ENCODE measurements around the gene INPP4A. TPM values are rescaled to one million over a fixed set of nuclear protein-coding genes. Genes with fewer than 3 reads are reported as not detected.
A peak's percentile ranks its signal among the peaks of the same experiment; 100 is the strongest.

Gene INPP4A
- total and polyA plus RNA-seq, 2 of the 13 experiments (the other 11 are each of a cell fraction or from before 2014, with no cell fraction given) = 10.1 to 10.9 TPM

GRCh38 chr2:98412751-98413458 is 31.8 kb upstream of the INPP4A start (continued):
- peak; percentile 26; the same call in 1 of the 2 replicates for TF ChIP-seq KAT8 (CRISPR knock-in tag; IDR thresholded peaks at IDR 0.05)
- TF ChIP-seq ZMYM3 (CRISPR knock-in tag; IDR thresholded peaks at IDR 0.05) = no peak
- peak; percentile 79 for TF ChIP-seq SMC3 (IDR thresholded peaks at IDR 0.05; ENCODE audit: low read length)
- no peak for TF ChIP-seq CREB1 (IDR thresholded peaks at IDR 0.05)
- 0 out of 2 replicates have a peak, but pooled peaks have one; percentile 29 for TF ChIP-seq CREB1 (CRISPR knock-in tag; IDR thresholded peaks at IDR 0.05)
- TF ChIP-seq HES4 (CRISPR knock-in tag; IDR thresholded peaks at IDR 0.05; ENCODE audit: borderline replicate concordance) = no peak
- peak; percentile 95 to 96 for TF ChIP-seq NR2F1 (CRISPR knock-in tag; IDR thresholded peaks at IDR 0.05)
- peak; percentile 39 for TF ChIP-seq XRCC5 (optimal IDR thresholded peaks at IDR 0.05; ENCODE audit: low read length)
- TF ChIP-seq ZNF740 (CRISPR knock-in tag; IDR thresholded peaks at IDR 0.05) = no peak
- no peak for TF ChIP-seq USF2 (IDR thresholded peaks at IDR 0.05; ENCODE audit: low read depth, low read length)
- TF ChIP-seq USF2 (CRISPR knock-in tag; IDR thresholded peaks at IDR 0.05; ENCODE audit: borderline replicate concordance) = no peak
- TF ChIP-seq POGZ (CRISPR knock-in tag; IDR thresholded peaks at IDR 0.05) = 0 out of 2 replicates have a peak, but pooled peaks have one; percentile 23
- no peak for TF ChIP-seq SMAD9 (CRISPR knock-in tag; IDR thresholded peaks at IDR 0.05)
- TF ChIP-seq STAG1 (CRISPR knock-in tag; IDR thresholded peaks at IDR 0.05) = peak; percentile 85
- TF ChIP-seq NR2F2 (IDR thresholded peaks at IDR 0.05; ENCODE audit: borderline replicate concordance, low read depth) = peak; percentile 80
- TF ChIP-seq SNAPC2 (CRISPR knock-in tag; IDR thresholded peaks at IDR 0.05) = 0 out of 2 replicates have a peak, but pooled peaks have one; percentile 50
- peak; percentile 49; the same call in 1 of the 2 replicates for TF ChIP-seq PITX1 (CRISPR knock-in tag; IDR thresholded peaks at IDR 0.05)
- TF ChIP-seq GATAD2A (CRISPR knock-in tag; IDR thresholded peaks at IDR 0.05) = 0 out of 2 replicates have a peak, but pooled peaks have one; percentile 26
- no peak for TF ChIP-seq ZMAT3 (CRISPR knock-in tag; conservative IDR thresholded peaks at IDR 0.05)
- no peak for TF ChIP-seq SOX13 (IDR thresholded peaks at IDR 0.05)
- TF ChIP-seq SOX13 (CRISPR knock-in tag; conservative IDR thresholded peaks at IDR 0.05 in 1 of 2, IDR thresholded peaks at IDR 0.05 in 1 of 2) = peak in 1 of 2 experiments; percentile 52; a peak in 1 of 4 replicates
- TF ChIP-seq EEA1 (CRISPR knock-in tag; IDR thresholded peaks at IDR 0.05; ENCODE audit: borderline replicate concordance) = no peak
- peak; percentile 98 for TF ChIP-seq NR2F6 (IDR thresholded peaks at IDR 0.05)
- TF ChIP-seq NR2F6 (CRISPR knock-in tag; IDR thresholded peaks at IDR 0.05) = peak; percentile 98
- no peak for TF ChIP-seq SOX6 (IDR thresholded peaks at IDR 0.05)
- TF ChIP-seq SOX6 (CRISPR knock-in tag; IDR thresholded peaks at IDR 0.05) = peak; percentile 29; the same call in 1 of the 2 replicates
- 0 out of 2 replicates have a peak, but pooled peaks have one; percentile 28 for TF ChIP-seq ZNF124 (CRISPR knock-in tag; IDR thresholded peaks at IDR 0.05)
- TF ChIP-seq RAD21 (CRISPR knock-in tag; IDR thresholded peaks at IDR 0.05) = peak; percentile 65
- TF ChIP-seq ADNP (CRISPR knock-in tag; IDR thresholded peaks at IDR 0.05) = no peak
- TF ChIP-seq, protein P1, sequence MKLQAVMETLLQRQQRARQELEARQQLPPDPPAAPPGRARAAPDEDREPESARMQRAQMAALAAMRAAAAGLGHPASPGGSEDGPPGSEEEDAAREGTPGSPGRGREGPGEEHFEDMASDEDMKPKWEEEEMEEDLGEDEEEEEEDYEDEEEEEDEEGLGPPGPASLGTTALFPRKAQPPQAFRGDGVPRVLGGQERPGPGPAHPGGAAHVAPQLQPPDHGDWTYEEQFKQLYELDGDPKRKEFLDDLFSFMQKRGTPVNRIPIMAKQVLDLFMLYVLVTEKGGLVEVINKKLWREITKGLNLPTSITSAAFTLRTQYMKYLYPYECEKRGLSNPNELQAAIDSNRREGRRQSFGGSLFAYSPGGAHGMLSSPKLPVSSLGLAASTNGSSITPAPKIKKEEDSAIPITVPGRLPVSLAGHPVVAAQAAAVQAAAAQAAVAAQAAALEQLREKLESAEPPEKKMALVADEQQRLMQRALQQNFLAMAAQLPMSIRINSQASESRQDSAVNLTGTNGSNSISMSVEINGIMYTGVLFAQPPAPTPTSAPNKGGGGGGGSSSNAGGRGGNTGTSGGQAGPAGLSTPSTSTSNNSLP (IDR thresholded peaks at IDR 0.05; ENCODE audit: low read depth, low read length) = peak; percentile 72
- TF ChIP-seq FOXA3 (CRISPR knock-in tag; IDR thresholded peaks at IDR 0.05) = peak; percentile 43; the same call in 1 of the 2 replicates
